SK-N-MC (cell line): Measurements from ENCODE around the gene OR14I1.

ENCODE experiments used
- DNase-seq: peaks from one replicate; pipeline ENCODE4 v3.0.0-alpha.2; 2011; ENCODE audit warnings: low read depth, low spot score
- H3K27ac ChIP-seq: fragments of 200-600 bp; sonication (generic); 2 replicates; pipeline ENCODE4 v1.5.1; 2016; ENCODE audit warnings: mixed run types
- H3K36me3 ChIP-seq: fragments of 200-600 bp; sonication (generic); 2 replicates; pipeline ENCODE4 v1.6.1; 2017; ENCODE audit warnings: antibody characterized with exemption, low read length, mixed read lengths; ENCODE audit not compliant: insufficient read depth
- H3K4me3 ChIP-seq: fragments of 200-600 bp; sonication (generic); 2 replicates; pipeline ENCODE4 v1.5.1; 2016
- H3K9ac ChIP-seq: fragments of 200-600 bp; sonication (generic); 2 replicates; pipeline ENCODE4 v1.8.0; 2017; ENCODE audit warnings: mixed run types, mixed read lengths; ENCODE audit not compliant: insufficient read length
- H3K9me3 ChIP-seq: fragments of 200-600 bp; sonication (generic); 2 replicates; pipeline ENCODE4 v1.6.1; 2017; ENCODE audit warnings: low read depth, mild to moderate bottlenecking, antibody characterized with exemption, low read length, moderate library complexity, mixed read lengths
- EZH2 ChIP-seq: fragments of 200-600 bp; sonication (generic); IDR thresholded peaks from one replicate; pipeline ENCODE4 v1.6.1; 2017; ENCODE audit warnings: antibody characterized with exemption
- FOXP2 ChIP-seq: optimal IDR thresholded peaks from 2 replicates; pipeline ENCODE3; 2011; ENCODE audit warnings: mild to moderate bottlenecking, moderate library complexity; ENCODE audit not compliant: insufficient read depth; ENCODE audit errors: extremely low read length, control extremely low read depth
- POLR2AphosphoS5 ChIP-seq: IDR thresholded peaks from 2 replicates; pipeline ENCODE4 v1.6.1; 2012; ENCODE audit warnings: mild to moderate bottlenecking, low read depth, low read length, borderline replicate concordance

The OR14I1 gene

GRCh38 chr1:248702714-248703113 is at the start of gene OR14I1:
OR14I1 (minus strand) TSS chr1:248702766.
- Histone ChIP-seq H3K9ac (no peak within 1 kb of the TSS), H3K27ac (no peak within 1 kb of the TSS), H3K4me3 (no peak within 1 kb of the TSS), H3K9me3 (no peaks in the 10 kb centered on the region), H3K36me3 (no peaks in the 10 kb centered on the region)
- no peak for DNase-seq
- TF ChIP-seq FOXP2 (no peak), POLR2AphosphoS5 (no peak), EZH2 (no peak)

GRCh38 chr1:248751635-248752034 is 49.1 kb upstream of the OR14I1 start:
- no peak overlapping the region for H3K9ac ChIP-seq
- no peaks in the 10 kb centered on the region for H3K36me3 ChIP-seq
- no peak overlapping the region for H3K4me3 ChIP-seq
- no peak for TF ChIP-seq FOXP2
- TF ChIP-seq EZH2: no peak
- no peak for TF ChIP-seq POLR2AphosphoS5
- H3K27ac ChIP-seq: no peak overlapping the region
- DNase-seq: no peak
- H3K9me3 ChIP-seq: no peaks in the 10 kb centered on the region

- H3K9me3 ChIP-seq: no peaks in the 10 kb centered on the region
- DNase-seq: no peak
- H3K9ac ChIP-seq: no peak overlapping the region
- no peaks in the 10 kb centered on the region for H3K36me3 ChIP-seq
- no peak overlapping the region for H3K4me3 ChIP-seq
- H3K27ac ChIP-seq: no peak overlapping the region
- no peak for TF ChIP-seq FOXP2
- TF ChIP-seq EZH2: no peak
- no peak for TF ChIP-seq POLR2AphosphoS5
These were observed 48.6 kb upstream of the OR14I1 start for GRCh38 chr1:248751142-248751541.

- no peak for TF ChIP-seq EZH2
- TF ChIP-seq FOXP2: no peak
- no peak for TF ChIP-seq POLR2AphosphoS5
- no peaks in the 10 kb centered on the region for H3K36me3 ChIP-seq
- no peak overlapping the region for H3K4me3 ChIP-seq
- H3K27ac ChIP-seq: no peak overlapping the region
- H3K9ac ChIP-seq: no peak overlapping the region
- H3K9me3 ChIP-seq: no peaks in the 10 kb centered on the region
- DNase-seq: no peak
These were observed 47.9 kb upstream of the OR14I1 start for GRCh38 chr1:248750496-248750895.

- TF ChIP-seq FOXP2: no peak
- no peak for TF ChIP-seq POLR2AphosphoS5
- TF ChIP-seq EZH2: no peak
- Histone ChIP-seq H3K36me3 (no peaks in the 10 kb centered on the region), H3K9me3 (no peaks in the 10 kb centered on the region), H3K9ac (no peak overlapping the region), H3K27ac (no peak overlapping the region), H3K4me3 (no peak overlapping the region)
- DNase-seq: no peak
These were observed 45.6 kb upstream of the OR14I1 start for GRCh38 chr1:248748211-248748610.

GRCh38 chr1:248740876-248741275 is 38.3 kb upstream of the OR14I1 start:
- TF ChIP-seq POLR2AphosphoS5 (no peak), EZH2 (no peak)
- DNase-seq: no peak
- Histone ChIP-seq H3K4me3 (no peak overlapping the region), H3K9ac (no peak overlapping the region), H3K36me3 (no peaks in the 10 kb centered on the region), H3K27ac (no peak overlapping the region), H3K9me3 (no peaks in the 10 kb centered on the region)

GRCh38 chr1:248739572-248740205 is 37.1 kb upstream of the OR14I1 start:
- TF ChIP-seq POLR2AphosphoS5 (no peak), FOXP2 (no peak), EZH2 (no peak)
- Histone ChIP-seq H3K27ac (no peak overlapping the region), H3K4me3 (no peak overlapping the region), H3K9ac (no peak overlapping the region), H3K9me3 (no peaks in the 10 kb centered on the region), H3K36me3 (no peaks in the 10 kb centered on the region)
- DNase-seq: no peak

- Histone ChIP-seq H3K36me3 (no peaks in the 10 kb centered on the region), H3K27ac (no peak overlapping the region), H3K9me3 (no peaks in the 10 kb centered on the region), H3K4me3 (no peak overlapping the region), H3K9ac (no peak overlapping the region)
- DNase-seq: no peak
- TF ChIP-seq POLR2AphosphoS5: no peak
- TF ChIP-seq FOXP2: no peak
- TF ChIP-seq EZH2: no peak
These were observed 34.9 kb upstream of the OR14I1 start for GRCh38 chr1:248737457-248737856.

- no peak overlapping the region for H3K4me3 ChIP-seq
- DNase-seq: no peak
- no peak overlapping the region for H3K27ac ChIP-seq
- H3K36me3 ChIP-seq: no peaks in the 10 kb centered on the region
- TF ChIP-seq POLR2AphosphoS5: no peak
- no peak for TF ChIP-seq FOXP2
- TF ChIP-seq EZH2: no peak
- H3K9me3 ChIP-seq: no peaks in the 10 kb centered on the region
- H3K9ac ChIP-seq: no peak overlapping the region
These were observed 34.4 kb upstream of the OR14I1 start for GRCh38 chr1:248736977-248737376.
